HK-2 (cell line): ENCODE results near the gene ATAD3C.
"Not testable (repeated sequence)": the region's sequence is repeated elsewhere in the genome, so short reads cannot be mapped to it uniquely, and the experiment has no call there.

Source experiments
- DNase-seq: peaks from one replicate; pipeline ENCODE4 v3.0.0-alpha.2; 2018; ENCODE audit not compliant: unreplicated experiment

Gene ATAD3C

DNA sequence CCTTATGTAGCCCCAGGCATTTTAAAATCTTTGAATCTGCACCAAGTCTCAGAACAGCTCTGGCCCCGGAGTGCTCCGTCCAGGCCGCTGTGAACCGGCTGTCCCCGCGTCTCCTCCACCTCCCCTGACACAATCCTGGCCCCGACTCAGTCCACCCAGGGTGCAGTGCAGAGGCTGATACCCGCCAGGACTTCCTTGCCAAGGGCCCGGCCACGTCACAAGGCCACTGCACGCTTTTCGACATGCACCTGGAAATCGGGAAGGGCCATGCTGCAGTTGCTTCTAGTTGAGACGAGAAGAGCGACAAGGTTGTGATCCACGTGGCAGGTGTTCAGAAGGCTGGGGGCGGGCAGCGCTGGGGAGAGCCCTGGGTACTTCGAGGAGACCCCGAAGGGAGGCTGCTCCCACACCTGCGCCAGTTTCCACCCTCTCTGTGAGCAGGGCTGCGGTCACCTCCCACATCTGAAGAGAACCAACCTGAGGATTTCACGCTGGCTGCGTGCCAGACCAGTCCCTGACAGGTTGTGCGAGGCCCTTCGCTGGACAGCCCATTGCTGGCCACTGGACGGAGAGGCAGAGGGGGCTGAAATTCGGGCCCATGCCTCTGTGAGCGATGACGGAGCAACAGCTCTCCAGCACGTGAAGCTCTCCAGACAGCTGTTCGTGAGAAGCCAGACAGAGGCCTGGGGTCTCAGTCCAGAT lies 7.3 kb upstream of the ATAD3C start:
- DNase-seq, result no peak

DNA sequence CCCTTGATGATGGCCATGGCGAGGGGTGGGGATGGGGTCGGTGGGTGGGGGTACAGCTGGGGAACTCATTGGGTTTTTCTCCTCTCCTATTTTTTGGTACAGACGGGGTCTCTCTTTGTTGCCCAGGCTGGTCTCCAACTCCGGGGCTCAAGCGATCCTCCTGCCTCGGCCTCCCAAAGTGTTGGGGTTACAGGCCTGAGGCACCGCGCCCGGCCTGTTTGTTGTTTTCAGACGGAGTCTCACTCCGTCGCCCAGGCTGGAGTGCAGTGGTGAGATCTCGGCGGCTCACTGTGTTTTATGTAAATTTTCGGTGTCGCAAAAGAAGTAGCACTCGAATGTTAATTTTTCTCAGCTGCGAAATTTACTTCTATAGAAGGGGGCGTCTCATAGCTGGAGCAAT lies 2.9 kb upstream of the ATAD3C start:
- DNase-seq, result not testable (repeated sequence)

DNA sequence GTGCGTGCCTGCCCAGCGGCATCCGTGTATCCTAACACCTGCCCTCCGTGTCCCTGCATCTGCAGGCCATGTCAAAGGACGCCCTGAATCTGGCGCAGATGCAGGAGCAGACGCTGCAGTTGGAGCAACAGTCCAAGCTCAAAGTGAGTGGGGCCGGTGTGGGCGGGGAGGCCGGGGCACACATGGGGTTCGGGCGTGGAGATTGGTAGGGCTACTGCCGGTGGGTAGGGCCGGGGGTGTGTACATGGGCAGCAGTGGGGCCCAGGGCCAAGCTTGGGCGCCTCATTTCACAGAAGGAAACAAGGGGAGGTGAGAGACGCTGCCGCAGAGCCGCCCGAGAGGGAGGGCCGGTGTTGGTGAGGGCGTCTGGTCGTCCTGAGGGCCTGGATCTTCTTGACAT lies 1.1 kb downstream of the ATAD3C start:
- DNase-seq, result not testable (repeated sequence)

DNA sequence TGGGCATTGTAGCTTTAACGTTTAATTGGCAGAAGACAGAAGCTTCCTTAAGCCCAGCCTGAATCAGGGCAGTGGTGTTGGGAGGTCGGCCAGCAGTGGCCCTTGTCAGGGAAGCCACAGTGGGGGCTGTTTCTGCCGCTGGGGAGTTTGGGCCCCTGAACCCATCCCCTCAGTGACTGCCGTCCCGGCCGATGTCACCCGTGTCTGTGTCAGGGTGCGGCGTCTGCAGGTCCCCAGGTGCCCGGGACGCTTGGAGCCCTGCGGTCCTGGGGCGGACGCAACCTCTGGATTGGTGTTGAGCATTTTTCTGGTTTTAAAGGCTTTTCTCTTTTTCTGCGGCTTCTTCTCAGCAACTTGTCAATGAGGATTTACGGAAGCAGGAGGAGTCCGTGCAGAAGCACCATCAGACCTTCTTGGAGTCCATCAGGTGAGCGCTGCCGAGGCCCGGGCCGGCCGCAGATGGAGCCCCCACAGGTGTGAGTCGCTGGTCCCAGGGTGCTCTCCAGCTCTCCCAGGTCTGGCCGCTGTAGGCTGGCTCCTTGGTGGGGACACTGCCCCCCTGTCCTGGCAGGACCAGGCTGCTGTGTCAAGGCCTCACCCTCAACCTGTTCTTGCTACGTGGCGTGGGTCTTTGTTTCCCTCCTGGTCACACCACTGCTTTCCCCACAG lies 2.3 kb downstream of the ATAD3C start:
- no peak for DNase-seq

DNA sequence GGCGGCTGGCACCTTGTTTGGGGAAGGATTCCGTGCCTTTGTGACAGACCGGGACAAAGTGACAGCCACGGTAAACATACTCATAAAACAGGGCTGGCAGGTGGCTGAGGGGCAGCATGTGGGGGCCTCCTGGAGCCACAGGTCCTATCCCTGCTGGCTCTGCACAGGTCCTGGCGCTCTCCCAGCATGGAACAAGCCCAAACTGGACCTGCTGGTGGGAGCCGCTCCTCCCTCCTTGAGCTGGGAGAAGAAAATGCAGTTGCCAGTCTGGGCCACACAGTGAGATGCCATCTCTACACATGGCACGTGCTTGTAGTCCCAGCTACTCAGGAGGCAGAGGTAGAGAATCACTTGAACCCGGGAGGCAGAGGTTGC lies 2.9 kb downstream of the ATAD3C start:
- not testable (repeated sequence) for DNase-seq

DNA sequence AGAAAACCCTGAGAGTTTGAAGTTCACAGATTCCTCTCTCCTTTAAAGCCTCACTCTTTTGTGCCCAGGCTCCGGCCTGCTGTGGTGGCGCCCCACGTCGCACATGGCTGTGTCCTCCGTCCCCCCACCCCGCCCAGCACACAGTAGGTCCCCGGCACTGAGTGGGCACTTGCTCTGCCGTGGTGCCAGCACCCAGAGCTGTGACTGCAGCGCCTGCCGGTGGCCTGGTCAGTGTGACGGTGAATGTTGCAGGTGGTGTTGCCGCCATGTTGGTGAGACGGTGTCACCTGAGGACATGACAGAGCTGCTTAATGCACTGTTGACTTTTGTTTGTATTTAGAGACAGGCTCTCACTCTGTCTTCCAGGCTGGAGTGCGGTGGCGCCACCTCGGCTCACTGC lies 3.4 kb downstream of the ATAD3C start:
- DNase-seq, result no peak

DNA sequence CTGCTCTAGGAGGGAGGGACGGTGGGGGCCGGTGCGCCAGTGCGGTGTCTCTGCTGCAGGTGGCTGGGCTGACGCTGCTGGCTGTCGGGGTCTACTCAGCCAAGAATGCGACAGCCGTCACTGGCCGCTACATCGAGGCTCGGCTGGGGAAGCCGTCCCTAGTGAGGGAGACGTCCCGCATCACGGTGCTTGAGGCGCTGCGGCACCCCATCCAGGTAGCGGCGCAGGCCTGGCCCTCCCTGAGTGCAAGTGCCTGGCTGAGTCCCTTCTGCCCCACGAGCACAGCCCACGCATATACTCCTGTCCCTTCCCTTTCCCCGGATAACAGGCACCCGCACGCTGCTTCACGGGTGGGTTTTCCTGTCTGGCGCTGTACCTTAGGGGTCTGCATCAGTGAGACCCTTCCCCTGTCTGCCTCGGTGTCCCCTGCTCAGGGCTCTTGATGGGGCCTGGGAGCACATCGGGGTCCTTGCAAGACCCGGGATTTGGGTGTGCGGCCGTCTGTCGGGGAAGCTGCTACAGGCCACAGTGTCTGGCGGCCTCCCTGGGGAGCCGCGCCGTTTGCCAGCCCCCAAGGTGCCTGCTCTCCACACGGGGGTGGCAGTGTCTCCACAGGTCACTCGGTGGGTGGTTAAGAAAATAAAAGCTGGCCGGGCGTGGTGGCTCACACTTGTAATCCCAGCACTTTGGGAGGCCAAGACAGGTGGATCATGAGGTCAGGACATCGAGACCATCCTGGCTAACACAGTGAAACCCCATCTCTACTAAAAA lies 5.0 kb downstream of the ATAD3C start:
- DNase-seq, result not testable (repeated sequence)

DNA sequence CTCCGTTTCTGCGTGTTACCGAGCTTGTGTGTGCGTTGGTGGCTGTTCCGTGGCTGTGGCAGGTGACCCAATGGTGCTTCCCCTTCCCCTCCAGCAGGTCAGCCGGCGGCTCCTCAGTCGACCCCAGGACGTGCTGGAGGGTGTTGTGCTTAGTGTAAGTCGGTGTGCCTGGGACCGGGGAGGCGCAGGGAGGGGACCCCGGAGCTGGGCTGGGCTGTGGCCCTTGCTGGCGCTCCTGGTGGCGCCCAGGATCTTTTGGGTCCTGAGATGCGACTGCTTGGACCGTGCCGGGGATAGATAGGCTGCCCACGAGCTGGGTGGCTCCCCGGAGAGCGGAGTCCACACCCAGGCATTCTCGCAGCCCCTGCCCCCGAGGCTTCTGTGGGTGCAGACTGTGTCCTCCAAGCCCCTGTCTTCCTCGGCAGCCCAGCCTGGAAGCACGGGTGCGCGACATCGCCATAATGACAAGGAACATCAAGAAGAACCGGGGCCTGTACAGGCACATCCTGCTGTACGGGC lies 5.9 kb downstream of the ATAD3C start:
- no peak for DNase-seq

DNA sequence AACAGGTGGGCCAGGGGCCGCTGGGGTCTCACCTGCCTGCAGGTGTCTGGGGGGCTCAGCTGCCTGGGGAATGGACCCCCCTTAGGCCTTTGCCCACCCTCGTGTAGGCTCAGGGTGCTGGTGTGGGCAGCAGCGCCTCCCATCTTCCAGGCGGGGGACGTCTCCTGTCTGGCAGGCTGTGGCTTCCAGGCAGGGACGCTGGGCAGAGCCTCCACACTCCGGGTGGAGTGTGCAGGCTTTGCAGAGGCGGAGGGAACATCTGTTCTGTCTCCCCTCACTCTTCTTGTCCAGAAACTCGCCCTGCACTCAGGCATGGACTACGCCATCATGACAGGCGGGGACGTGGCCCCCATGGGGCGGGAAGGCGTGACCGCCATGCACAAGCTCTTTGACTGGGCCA lies 6.4 kb downstream of the ATAD3C start:
- not testable (repeated sequence) for DNase-seq

DNA sequence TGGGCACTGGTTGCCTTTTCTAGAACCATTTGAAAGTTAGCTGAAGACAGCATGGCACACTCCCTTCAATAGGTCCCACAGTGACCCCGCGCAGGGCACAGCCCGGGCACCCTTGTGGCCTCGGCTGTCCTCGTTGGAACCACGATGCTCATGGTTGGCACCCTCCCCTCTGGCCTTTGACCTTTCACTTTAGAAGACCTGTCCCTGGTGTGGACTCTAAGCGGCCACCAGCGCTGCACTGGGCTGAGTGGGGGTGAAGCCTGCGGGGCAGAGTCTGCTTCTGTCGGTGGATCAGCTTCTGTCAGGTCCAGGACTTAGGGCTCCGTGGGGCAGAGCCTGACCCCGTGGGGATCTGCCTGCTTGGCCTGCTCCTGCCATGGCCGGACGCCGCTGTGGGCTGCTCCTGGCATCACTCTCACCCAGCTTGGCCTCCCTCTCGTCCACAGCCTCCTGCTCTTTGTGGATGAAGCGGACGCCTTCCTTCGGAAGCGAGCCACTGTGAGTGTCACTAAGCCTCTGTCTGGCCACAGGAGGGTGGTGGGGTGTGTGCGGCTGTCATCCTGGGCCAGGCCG lies 7.3 kb downstream of the ATAD3C start:
- not testable (repeated sequence) for DNase-seq

DNA sequence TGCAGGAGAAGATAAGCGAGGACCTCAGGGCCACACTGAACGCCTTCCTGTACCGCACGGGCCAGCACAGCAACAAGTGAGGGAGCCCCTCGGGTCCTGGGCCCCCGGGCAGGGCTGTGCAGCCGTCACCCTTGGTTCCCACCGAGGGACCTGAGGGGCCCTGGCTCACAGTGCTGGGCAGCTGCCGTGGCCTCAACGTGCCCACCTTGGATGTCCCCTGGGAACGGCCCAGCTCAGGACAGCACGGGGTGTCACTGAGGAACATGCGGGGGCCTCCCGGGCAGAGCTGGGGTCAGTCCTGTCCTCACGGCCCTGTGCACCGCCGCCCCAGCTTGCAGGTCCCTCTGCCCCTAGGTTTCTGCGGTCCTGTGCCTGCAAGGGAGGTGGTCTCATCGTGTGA lies 9.7 kb downstream of the ATAD3C start:
- DNase-seq, result not testable (repeated sequence)

DNA sequence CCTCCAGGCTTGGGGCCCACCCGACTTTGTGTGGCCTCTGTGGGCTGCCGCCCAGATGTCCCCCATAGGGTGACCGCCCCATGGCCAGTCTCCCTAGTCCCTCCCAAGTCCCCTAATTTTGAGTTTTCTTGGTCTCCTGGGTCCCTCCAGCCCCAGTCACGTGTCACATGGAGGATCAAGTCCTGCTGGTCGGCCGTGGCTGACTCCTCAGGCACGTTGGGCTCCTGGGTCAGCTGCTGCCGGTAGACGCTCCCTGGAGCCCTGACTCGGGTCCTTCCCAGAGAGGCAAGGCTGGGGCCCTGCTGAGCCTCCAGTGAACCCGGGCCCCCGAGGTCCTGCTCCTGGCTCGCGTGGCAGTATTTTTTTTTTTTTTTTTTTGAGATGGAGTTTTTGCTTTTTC lies 10.2 kb downstream of the ATAD3C start:
- not testable (repeated sequence) for DNase-seq

DNA sequence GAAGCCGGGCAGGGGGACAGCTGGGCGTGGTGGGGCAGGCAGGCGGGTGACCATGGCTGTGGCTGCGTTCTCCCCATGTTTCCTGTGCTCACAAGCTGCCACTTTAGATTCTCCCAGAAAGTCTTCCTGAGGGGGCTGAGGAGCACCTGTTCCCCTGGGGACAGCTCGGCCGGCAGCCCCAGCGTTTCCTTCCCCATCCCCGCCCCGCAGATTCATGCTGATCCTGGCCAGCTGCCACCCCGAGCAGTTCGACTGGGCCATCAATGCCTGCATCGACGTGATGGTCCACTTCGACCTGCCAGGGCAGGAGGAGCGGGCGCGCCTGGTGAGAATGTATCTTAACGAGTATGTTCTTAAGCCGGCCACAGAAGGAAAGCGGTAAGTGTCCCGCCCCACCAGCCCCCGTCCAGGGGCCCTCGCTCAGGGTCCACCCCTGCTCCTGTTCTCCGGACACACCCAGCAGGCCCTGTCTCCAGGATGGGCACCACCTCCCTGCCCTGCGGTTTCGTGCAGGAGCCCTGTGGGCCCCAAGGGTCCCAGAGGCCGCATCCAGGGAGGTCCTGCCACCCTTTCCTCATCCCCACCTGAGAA lies 11.1 kb downstream of the ATAD3C start:
- no peak for DNase-seq

DNA sequence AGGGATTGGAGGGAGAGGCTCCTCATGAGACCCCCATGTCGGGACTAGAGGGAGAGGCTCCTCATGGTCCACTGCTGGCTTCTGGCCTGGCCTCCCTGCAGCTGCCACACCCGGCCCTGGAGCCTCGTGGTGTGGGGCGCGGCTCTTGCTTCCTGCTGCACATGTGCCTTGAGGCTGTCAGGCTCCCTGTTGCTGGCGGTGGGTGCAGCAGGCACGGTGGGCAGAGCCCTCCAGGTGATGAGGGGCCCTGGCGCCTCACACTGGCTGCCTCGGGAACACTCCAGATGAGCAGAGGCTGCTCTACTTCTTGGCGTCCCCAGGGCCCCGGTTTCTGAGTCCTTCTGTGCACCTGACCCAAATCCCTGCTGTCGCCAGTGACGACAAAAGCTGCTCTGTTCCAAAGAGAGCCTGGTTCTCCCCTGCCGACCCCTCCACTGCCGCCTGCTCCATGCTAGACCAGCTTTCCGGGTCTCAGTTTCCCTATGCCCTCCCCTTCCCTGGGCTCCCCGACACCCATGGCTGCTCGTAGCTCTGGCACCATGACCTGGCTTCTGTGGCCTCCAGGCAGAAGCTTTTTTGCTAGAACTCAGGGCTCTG lies 12.3 kb downstream of the ATAD3C start:
- DNase-seq, result no peak

DNA sequence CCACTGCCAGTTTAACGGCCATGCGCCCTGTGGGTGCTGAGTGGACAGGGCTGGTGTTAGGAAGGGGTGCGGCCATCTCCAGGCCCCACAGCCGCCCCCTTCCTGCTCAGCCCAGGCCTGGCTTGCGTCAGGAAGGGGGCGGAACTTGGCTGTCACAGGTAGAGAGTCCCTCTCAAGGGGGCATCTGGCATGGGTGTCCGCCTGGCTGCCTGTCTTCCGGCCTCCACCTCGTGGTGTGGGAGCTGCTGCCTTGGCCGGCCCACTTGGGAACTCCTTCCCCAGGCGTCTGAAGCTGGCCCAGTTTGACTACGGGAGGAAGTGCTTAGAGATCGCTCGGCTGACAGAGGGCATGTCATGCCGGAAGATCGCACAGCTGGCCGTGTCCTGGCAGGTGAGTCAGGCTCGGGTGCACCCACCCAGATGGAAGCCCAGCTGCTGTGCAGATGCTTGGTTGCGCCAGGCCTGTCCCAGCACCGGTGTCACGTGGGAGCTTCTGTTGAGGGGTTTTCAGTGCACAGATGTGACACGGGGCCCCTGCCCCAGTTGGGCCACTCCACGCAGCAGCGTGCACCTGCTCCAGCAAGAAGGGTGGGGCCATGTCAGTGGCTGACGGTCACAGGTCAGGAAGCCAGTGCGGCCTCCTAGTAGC lies 13.0 kb downstream of the ATAD3C start:
- no peak for DNase-seq

DNA sequence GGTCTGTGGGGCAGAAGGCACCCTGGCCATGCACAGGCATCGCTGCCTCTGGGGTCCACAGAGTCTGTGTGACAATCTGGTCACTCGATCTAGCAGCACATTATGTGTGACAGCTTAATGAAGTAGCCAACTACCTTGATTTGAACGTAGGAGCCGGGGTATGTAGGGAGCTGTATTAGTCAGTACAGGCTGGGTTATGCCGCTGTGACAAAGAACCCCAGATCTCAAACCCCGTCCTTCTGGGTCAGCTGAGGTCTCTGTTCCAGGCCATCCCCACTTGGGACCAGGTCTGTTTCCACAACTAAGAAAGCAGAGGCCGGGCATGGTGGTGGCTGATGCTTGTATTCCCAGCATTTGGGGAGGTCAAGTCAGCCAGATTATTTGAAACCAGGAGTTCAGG lies 13.8 kb downstream of the ATAD3C start:
- DNase-seq, result no peak

DNA sequence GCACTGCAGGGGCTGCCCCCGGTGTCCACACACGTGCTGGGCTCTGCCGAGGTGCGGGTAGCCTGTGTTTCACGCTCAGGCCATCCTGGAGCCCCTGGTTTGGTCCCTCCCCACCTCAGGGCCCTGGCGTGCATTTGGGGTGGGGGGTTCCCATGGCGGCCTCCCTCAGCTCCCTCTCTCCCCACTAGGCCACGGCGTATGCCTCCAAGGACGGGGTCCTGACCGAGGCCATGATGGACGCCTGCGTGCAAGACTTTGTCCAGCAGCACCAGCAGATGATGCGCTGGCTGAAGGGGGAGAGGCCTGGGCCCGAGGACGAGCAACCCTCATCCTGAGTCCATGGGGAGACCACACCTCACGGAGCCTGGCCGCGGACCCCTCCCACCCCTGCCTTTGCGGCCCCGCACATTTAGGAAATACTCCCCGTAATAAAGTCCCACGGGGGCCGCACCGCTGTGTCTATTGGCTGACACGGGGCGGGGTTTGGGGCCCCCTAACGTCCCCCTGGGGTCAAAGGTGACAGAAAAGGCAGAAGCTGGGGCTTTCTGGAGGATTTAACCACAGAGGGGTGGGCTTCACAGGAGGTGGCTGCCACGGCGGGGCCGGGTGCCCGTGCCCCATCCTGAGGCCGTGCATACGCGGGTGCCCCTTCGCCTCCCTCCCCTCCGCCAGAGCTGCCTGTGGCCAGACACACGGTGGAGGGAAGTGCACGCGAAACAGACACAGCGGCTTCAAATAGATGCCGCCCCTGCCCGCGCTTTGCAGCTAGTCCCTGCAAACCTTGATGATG lies 18.9 kb downstream of the ATAD3C start:
- DNase-seq, result not testable (repeated sequence)

DNA sequence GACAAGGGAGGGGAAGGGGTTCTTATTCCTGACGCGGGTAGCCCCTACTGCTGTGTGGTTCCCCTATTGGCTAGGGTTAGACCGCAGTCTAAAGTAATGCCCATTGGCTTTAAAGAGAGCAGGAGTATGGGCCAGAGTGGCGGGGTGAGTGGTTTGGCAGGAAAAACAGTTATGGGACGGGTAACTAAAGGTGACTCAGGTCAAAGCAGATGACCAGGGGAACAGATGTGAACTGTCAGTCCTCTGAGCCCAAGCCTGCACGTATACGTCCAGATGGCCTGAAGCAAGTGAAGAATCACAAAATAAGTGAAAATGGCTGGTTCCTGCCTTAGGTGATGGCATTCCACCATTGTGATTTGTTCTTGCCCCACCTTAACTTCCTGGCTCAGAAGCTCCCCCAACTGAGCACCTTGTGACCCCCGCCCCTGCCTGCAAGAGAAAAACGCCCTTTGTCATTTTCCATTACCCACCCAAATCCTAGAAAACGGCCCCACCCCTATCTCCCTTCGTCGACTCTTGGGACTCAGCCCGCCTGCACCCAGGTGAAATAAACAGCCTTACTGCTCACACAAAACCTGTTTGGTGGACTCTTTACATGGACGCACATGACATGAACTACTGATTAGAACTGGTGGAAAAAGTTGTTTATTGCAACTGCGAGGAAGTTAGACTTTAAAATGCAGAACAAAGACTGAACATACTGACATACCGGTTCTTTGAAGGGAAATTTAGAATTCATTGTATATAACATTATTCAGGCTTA lies 21.3 kb downstream of the ATAD3C start:
- DNase-seq, result no peak

DNA sequence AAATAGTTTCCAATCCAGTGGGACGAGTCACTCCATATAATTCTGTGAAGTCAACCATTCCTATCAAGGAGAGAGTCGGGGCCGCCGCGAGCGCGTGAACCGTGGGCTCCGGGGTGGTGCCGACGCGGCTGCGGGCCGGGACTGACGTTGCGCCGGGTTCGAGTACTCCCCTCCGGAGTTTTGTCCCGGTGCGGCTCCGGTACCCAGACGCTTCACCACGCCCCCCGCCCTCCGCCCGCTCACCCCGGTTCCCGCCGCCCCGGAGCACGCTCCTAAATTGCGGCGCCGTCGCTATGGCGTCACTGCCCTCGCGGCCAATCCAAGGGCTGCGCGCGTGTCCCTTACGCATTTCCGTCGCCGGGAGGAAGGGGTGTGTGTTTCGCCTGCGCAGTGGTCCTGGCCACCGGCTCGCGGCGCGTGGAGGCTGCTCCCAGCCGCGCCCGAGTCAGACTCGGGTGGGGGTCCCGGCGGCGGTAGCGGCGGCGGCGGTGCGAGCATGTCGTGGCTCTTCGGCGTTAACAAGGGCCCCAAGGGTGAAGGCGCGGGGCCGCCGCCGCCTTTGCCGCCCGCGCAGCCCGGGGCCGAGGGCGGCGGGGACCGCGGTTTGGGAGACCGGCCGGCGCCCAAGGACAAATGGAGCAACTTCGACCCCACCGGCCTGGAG lies 22.0 kb downstream of the ATAD3C start, which contains the start of gene ATAD3B:
Gene ATAD3B (plus strand): TSS at position 377 of the 664 bp plus-strand sequence. CDS start 120 bp downstream, at position 497.
- DNase-seq, result peak; percentile 90
